OCI-LY3 (cell line): ENCODE measurements around the gene COQ7.

ENCODE experiments used
- H2AFZ ChIP-seq: fragments of 200-600, 300-600 bp; shearing (Covaris generic); 2 replicates; pipeline ENCODE4 v1.6.0; 2014; ENCODE audit warnings: antibody characterized with exemption, low read depth, low read length
- H3K27ac ChIP-seq: fragments of 200-600, 300-600 bp; sonication (generic); 2 replicates; pipeline ENCODE4 v1.5.1; 2014; ENCODE audit warnings: mild to moderate bottlenecking, low read length, moderate library complexity, mixed read lengths
- H3K27me3 ChIP-seq: fragments of 200-600, 300-600 bp; sonication (generic); 2 replicates; pipeline ENCODE4 v1.6.1; 2014; ENCODE audit warnings: low read depth, low read length, mixed read lengths
- H3K36me3 ChIP-seq: fragments of 200-600, 300-600 bp; sonication (generic); replicated peaks from 2 replicates; pipeline ENCODE3; 2014; ENCODE audit warnings: low read depth, low read length, mixed read lengths
- H3K4me1 ChIP-seq: fragments of 300-600, 200-600 bp; sonication (generic); 2 replicates; pipeline ENCODE4 v1.6.1; 2014; ENCODE audit warnings: low read length, mixed read lengths
- H3K4me2 ChIP-seq: fragments of 200-600, 300-600 bp; sonication (generic); 2 replicates; pipeline ENCODE4 v1.6.1; 2014; ENCODE audit warnings: low read length, mixed read lengths
- H3K4me3 ChIP-seq: fragments of 300-600, 200-600 bp; sonication (generic); 2 replicates; pipeline ENCODE4 v1.5.1; 2014; ENCODE audit warnings: antibody characterized with exemption, mild to moderate bottlenecking, low read length, moderate library complexity
- H3K79me2 ChIP-seq: fragments of 300-600, 200-600 bp; shearing (Covaris generic); 2 replicates; pipeline ENCODE4 v1.6.1; 2014; ENCODE audit warnings: mild to moderate bottlenecking, low read length, mixed read lengths
- H3K9ac ChIP-seq: fragments of 300-600, 200-600 bp; shearing (Covaris generic); 2 replicates; pipeline ENCODE4 v1.6.0; 2014; ENCODE audit warnings: mild to moderate bottlenecking, low read length, moderate library complexity
- H3K9me3 ChIP-seq: fragments of 200-600, 300-600 bp; shearing (Covaris generic); 2 replicates; pipeline ENCODE4 v1.6.1; 2014; ENCODE audit warnings: low read length, mixed read lengths; ENCODE audit not compliant: insufficient read depth
- H4K20me1 ChIP-seq: fragments of 200-600, 300-600 bp; sonication (generic); 2 replicates; pipeline ENCODE4 v1.6.1; 2016; ENCODE audit warnings: low read length, mixed read lengths; ENCODE audit not compliant: insufficient read depth
- CTCF ChIP-seq: fragments of 200-600, 300-600 bp; sonication (generic); IDR thresholded peaks from 2 replicates; pipeline ENCODE4 v1.5.1; 2014; ENCODE audit warnings: antibody characterized with exemption, low read length, low read depth
- EZH2phosphoT487 ChIP-seq: fragments of 200-600 bp; shearing (Covaris generic); IDR thresholded peaks from 2 replicates; pipeline ENCODE4 v1.6.1; 2018; ENCODE audit warnings: antibody characterized with exemption, mixed run types, low read depth

The COQ7 gene

GRCh38 chr16:19119564-19119963 lies 52.1 kb downstream of the COQ7 start:
- H3K4me1 ChIP-seq, result peaks cover 19% of the 10 kb centered on the region; the same call in 1 of the 2 replicates
- H3K4me2 ChIP-seq, result peak overlapping the region; percentile 50
- no peak overlapping the region for H2AFZ ChIP-seq
- no peak overlapping the region for H3K9ac ChIP-seq
- H3K4me3 ChIP-seq, result peak overlapping the region; percentile 38
- H3K36me3 ChIP-seq, result no peaks in the 10 kb centered on the region
- no peaks in the 10 kb centered on the region for H3K9me3 ChIP-seq
- TF ChIP-seq EZH2phosphoT487 (no peak), CTCF (no peak)
- no peaks in the 10 kb centered on the region for H3K79me2 ChIP-seq
- H3K27ac ChIP-seq, result no peak overlapping the region
- no peaks in the 10 kb centered on the region for H3K27me3 ChIP-seq
- no peaks in the 10 kb centered on the region for H4K20me1 ChIP-seq

GRCh38 chr16:19123535-19124178 lies 56.2 kb downstream of the COQ7 start:
- H3K36me3 ChIP-seq, result no peaks in the 10 kb centered on the region
- no peak overlapping the region for H3K9ac ChIP-seq
- H4K20me1 ChIP-seq, result no peaks in the 10 kb centered on the region
- TF ChIP-seq CTCF (no peak), EZH2phosphoT487 (no peak)
- H3K79me2 ChIP-seq, result no peaks in the 10 kb centered on the region
- H3K27ac ChIP-seq, result no peak overlapping the region
- H2AFZ ChIP-seq, result no peak overlapping the region
- no peak overlapping the region for H3K4me3 ChIP-seq
- H3K4me2 ChIP-seq, result no peak overlapping the region
- peaks cover 28% of the 10 kb centered on the region for H3K4me1 ChIP-seq
- no peaks in the 10 kb centered on the region for H3K9me3 ChIP-seq
- peaks cover 5% of the 10 kb centered on the region; the same call in 1 of the 2 replicates for H3K27me3 ChIP-seq

GRCh38 chr16:19126300-19126699 lies 58.9 kb downstream of the COQ7 start:
- Histone ChIP-seq H3K36me3 (no peaks in the 10 kb centered on the region), H4K20me1 (no peaks in the 10 kb centered on the region), H3K4me2 (no peak overlapping the region), H3K4me3 (no peak overlapping the region), H3K9me3 (no peaks in the 10 kb centered on the region), H3K27ac (no peak overlapping the region), H3K79me2 (no peaks in the 10 kb centered on the region), H3K9ac (no peak overlapping the region), H2AFZ (no peak overlapping the region), H3K27me3 (peaks cover 5% of the 10 kb centered on the region; the same call in 1 of the 2 replicates), H3K4me1 (peaks cover 31% of the 10 kb centered on the region)
- no peak for TF ChIP-seq CTCF
- no peak for TF ChIP-seq EZH2phosphoT487

- Histone ChIP-seq H3K4me3 (no peak overlapping the region), H3K27me3 (peaks cover 5% of the 10 kb centered on the region; the same call in 1 of the 2 replicates), H3K4me1 (peaks cover 36% of the 10 kb centered on the region), H3K9ac (no peak overlapping the region), H4K20me1 (no peaks in the 10 kb centered on the region), H3K4me2 (peak overlapping the region; percentile 48), H3K9me3 (no peaks in the 10 kb centered on the region), H3K27ac (no peak overlapping the region), H2AFZ (no peak overlapping the region), H3K36me3 (no peaks in the 10 kb centered on the region), H3K79me2 (no peaks in the 10 kb centered on the region)
- TF ChIP-seq EZH2phosphoT487 (no peak), CTCF (no peak)
These were observed 59.8 kb downstream of the COQ7 start for GRCh38 chr16:19127205-19127604.
